ENCODE measurements around the gene PCSK5. TPM values are rescaled to one million over a fixed set of nuclear protein-coding genes. Genes with fewer than 3 reads are reported as not detected.

The PCSK5 gene
- total RNA-seq, 1 experiment from 2014 or later: 18.6 TPM

DNA sequence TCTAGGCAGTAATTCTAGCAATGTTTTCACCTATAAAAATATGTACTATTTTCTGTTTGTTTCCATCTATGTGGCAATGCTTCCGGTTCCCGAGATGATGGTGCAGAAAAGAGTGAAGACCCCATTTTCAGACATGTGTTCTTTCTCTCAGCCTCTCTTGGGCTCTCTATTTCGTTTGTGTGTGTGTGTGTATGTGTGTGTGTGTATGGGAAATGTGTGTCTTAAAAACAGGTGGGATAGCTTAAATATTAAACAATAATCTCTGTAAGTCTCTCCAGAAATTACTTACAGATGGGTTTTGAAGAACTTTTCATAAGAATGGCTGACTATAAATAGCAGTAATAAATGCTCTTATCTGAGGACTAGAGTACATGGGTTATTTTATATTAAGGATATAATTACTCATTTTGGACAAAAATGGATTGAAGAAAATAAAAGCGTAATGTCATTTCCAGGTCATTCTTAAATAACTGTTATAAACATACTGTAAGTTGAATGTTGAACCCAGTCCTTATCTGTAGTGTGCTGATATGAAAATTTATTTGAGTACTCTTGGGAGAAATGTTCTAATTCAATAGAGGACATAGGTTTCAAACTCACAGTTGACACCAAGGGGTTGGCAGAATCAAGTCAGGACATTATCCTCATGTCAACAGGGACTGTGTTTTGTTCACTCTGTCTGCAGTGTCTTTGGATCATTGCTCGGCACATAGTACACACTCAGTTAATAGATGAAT is 31.1 kb downstream of the PCSK5 start:
- DNase-seq: no peak
- H3K27ac ChIP-seq: no peak overlapping the region
- no peaks in the 10 kb centered on the region for H3K36me3 ChIP-seq
- H3K4me3 ChIP-seq: no peak overlapping the region
- H3K4me1 ChIP-seq: no peaks in the 10 kb centered on the region
- no peaks in the 10 kb centered on the region for H3K27me3 ChIP-seq
- no peaks in the 10 kb centered on the region for H3K9me3 ChIP-seq (replicated peaks)

DNA sequence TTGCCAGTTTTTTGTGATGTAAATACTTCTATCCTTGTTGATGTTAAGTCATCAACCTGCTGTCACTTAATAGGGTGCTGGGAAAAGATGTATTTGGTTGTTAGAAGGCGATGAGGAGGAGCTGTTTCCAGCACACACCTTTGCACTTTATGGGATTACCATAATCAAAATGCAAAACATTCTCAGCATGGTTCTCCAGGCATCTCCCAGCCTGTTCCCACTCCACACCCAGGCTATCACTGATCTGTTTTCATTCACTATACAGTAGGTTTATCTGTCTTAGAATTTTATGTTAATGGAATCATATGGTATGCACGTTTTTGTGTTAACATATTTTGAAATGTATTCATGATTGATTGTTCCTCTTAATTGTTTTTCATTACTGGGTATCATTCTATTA is 35.9 kb downstream of the PCSK5 start:
- no peak overlapping the region for H3K4me3 ChIP-seq
- H3K27ac ChIP-seq: no peak overlapping the region
- DNase-seq: no peak
- no peaks in the 10 kb centered on the region for H3K9me3 ChIP-seq (replicated peaks)
- H3K4me1 ChIP-seq: no peaks in the 10 kb centered on the region
- no peaks in the 10 kb centered on the region for H3K36me3 ChIP-seq
- H3K27me3 ChIP-seq: no peaks in the 10 kb centered on the region

DNA sequence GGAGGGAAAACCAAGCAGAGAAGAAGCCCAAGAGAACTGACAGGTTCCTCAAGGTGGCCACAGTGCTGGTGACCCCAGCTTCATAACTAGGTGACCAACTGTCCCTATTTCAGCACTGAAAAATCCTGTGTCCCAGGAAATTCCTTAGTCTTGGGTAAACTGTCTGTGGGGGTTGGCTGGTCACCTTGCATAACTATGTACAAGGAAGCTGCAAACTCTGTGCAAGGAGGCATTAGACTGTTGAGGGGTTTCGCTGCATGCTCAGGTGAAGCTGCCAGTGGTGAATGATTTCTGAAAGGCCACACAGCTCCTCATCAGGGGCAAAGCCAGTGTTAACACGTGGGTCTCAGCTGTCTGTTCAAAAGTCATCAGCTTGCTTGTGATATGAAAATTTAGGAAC is 36.9 kb downstream of the PCSK5 start:
- H3K4me1 ChIP-seq: no peaks in the 10 kb centered on the region
- H3K27ac ChIP-seq: no peak overlapping the region
- no peak for DNase-seq
- no peaks in the 10 kb centered on the region for H3K9me3 ChIP-seq (replicated peaks)
- no peak overlapping the region for H3K4me3 ChIP-seq
- no peaks in the 10 kb centered on the region for H3K27me3 ChIP-seq
- H3K36me3 ChIP-seq: no peaks in the 10 kb centered on the region

DNA sequence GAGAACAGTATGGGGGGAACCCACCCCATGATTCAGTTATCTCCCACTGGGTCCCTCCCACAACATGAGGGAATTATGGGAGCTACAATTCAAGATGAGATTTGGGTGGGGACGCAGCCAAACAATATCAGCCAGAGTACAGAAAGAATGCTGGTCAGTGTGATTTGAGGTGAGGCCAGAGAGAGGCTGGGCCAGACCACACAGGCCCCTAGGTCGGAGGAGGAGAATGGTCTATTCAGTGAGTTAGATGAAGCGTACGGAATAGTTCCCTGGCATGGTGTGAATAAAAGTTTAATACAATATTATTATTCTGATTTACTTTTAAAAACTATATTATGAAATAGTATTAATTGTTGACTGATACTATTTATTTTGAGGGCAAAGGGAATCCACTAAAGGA is 39.7 kb downstream of the PCSK5 start:
- Histone ChIP-seq H3K27me3 (no peaks in the 10 kb centered on the region), H3K4me3 (no peak overlapping the region), H3K4me1 (no peaks in the 10 kb centered on the region), H3K27ac (no peak overlapping the region), H3K36me3 (peaks cover 7% of the 10 kb centered on the region; the same call in 1 of the 2 replicates), H3K9me3 (replicated peaks) (no peaks in the 10 kb centered on the region)
- DNase-seq: no peak

DNA sequence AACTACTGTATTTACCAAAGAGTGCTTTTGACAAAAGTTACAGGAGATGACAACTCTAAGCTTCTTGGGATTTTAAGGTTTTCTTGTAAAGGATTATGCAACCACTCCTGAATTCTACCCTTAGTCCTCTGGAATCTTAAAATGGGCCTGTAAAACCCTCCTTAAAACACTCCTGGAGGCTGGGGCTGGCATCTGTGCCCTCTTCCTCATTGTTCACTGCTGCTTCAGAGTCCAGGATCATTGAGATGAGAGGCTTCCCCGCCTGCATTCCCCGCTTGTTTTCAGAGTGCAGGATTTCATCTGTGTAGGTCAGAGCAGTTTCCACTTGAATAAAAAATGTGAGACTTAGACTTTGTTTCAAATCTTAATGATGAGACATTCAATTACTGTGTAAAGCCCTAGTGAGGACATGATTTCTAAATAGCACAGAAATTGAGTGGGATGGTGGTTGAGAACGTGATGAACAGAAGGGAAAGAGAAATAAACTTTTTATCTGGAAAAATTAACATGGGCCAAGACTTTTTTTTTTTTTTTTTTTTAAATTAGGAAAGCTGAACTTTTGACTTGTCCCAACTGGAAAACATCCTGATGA is 40.4 kb downstream of the PCSK5 start:
- Histone ChIP-seq H3K4me1 (no peaks in the 10 kb centered on the region), H3K36me3 (peaks cover 7% of the 10 kb centered on the region; the same call in 1 of the 2 replicates), H3K27ac (no peak overlapping the region), H3K9me3 (replicated peaks) (no peaks in the 10 kb centered on the region), H3K4me3 (no peak overlapping the region), H3K27me3 (no peaks in the 10 kb centered on the region)
- DNase-seq: no peak

DNA sequence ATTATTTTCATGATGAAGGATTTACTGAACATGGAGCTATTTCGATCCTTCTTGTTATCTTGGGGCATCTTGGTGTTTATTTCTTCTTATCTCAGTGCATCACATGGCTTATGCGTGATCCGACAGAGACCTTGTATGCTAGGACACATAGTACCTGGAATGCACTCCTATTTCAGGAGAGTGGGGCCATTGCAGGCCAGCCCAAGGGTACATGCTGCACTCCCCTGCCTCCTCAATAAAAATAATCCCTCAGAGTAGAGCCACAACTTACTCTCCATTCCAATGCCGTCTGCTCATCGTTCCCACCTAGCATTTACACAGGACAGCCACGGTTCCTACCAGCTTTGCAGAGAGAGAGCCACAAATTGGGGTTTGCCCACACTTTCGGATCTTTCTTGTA is 43.5 kb downstream of the PCSK5 start:
- DNase-seq: no peak

DNA sequence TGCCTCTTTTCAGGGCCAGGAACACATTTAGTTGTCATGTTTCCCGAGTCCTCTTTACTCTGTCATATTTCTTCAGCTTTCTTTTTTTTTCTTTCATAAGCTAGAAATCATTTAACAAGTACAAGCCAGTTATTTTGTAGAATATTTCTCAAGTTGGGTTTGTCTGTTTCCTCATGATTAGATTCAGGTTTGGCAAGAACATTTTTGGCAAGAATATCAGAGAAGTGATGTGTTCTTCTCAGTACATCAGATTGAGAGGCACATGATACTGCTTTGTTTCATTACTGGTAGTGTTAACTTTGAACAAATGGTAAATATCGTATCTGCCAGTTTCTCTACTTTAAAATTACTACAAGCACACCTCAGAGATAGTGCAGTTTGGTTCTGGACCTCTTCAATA is 45.1 kb downstream of the PCSK5 start:
- Histone ChIP-seq H3K27ac (no peak overlapping the region), H3K4me1 (no peaks in the 10 kb centered on the region), H3K9me3 (replicated peaks) (no peaks in the 10 kb centered on the region), H3K27me3 (no peaks in the 10 kb centered on the region), H3K4me3 (no peak overlapping the region), H3K36me3 (peaks cover 7% of the 10 kb centered on the region; the same call in 1 of the 2 replicates)
- no peak for DNase-seq

More for the DNA sequence above, 43.5 kb downstream of the PCSK5 start:
- H3K4me1 ChIP-seq: no peaks in the 10 kb centered on the region
- H3K36me3 ChIP-seq: peaks cover 7% of the 10 kb centered on the region; the same call in 1 of the 2 replicates
- H3K27me3 ChIP-seq: no peaks in the 10 kb centered on the region
- H3K4me3 ChIP-seq: no peak overlapping the region
- H3K9me3 ChIP-seq (replicated peaks): no peaks in the 10 kb centered on the region
- no peak overlapping the region for H3K27ac ChIP-seq

DNA sequence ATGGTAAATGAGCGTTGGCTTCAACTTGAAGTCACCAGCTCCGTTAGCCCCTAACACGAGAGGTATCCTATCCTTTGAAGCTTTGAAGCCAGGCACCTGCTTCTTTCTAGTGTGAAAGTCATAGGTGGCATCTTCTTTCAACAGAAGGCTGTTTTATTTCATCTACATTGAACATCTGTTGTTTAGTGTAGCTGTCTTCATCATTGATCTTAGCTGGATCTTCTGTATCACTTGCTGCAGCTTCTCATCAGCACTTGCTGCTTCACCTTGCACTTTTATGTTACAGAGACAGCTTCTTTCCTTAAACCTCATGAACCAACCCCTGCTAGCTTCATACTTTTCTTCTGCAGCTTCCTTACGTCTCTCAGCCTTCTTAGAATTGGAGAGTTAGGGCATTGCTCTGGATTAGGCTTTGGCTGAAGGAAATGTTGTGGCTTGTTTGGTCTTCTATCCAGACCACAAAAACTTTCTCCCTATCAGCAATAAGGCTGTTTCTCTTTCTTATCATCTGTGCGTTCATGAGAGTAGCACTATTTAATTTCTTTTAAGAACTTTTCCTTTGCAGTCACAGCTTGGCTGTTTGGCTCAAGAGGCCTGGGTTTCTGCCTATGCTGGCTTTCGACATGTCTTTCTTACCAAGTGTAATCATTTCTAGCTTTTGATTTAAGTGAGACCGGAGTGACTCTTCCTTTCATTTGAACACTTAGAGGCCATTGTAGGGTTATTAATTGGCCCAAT is 47.2 kb downstream of the PCSK5 start:
- H3K9me3 ChIP-seq (replicated peaks): no peaks in the 10 kb centered on the region
- no peak for DNase-seq
- no peak overlapping the region for H3K4me3 ChIP-seq
- no peak overlapping the region for H3K27ac ChIP-seq
- H3K36me3 ChIP-seq: peaks cover 7% of the 10 kb centered on the region; the same call in 1 of the 2 replicates
- H3K27me3 ChIP-seq: no peaks in the 10 kb centered on the region
- no peaks in the 10 kb centered on the region for H3K4me1 ChIP-seq

DNA sequence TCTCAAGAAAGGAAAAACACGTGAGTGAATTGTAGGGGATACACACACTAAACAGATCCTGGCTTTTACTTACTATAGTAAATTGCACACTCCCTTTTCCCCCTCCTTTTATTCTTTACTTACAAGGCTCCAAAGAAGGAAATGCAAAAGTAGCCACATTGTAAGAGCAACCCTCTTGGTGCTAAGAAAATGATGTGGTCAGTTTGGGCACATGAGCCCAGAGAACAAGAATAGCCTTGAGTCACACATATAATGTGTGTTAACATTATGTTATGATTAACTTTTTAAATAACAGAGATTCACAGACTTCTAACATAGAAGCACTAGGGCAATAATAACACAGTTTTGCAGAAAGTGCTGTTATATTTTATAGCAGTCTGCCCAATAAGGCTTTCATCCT is 48.5 kb downstream of the PCSK5 start:
- no peaks in the 10 kb centered on the region for H3K4me1 ChIP-seq
- H3K9me3 ChIP-seq (replicated peaks): no peaks in the 10 kb centered on the region
- no peak overlapping the region for H3K4me3 ChIP-seq
- no peak overlapping the region for H3K27ac ChIP-seq
- peaks cover 2% of the 10 kb centered on the region; the same call in 1 of the 2 replicates for H3K36me3 ChIP-seq
- DNase-seq: no peak
- no peaks in the 10 kb centered on the region for H3K27me3 ChIP-seq

DNA sequence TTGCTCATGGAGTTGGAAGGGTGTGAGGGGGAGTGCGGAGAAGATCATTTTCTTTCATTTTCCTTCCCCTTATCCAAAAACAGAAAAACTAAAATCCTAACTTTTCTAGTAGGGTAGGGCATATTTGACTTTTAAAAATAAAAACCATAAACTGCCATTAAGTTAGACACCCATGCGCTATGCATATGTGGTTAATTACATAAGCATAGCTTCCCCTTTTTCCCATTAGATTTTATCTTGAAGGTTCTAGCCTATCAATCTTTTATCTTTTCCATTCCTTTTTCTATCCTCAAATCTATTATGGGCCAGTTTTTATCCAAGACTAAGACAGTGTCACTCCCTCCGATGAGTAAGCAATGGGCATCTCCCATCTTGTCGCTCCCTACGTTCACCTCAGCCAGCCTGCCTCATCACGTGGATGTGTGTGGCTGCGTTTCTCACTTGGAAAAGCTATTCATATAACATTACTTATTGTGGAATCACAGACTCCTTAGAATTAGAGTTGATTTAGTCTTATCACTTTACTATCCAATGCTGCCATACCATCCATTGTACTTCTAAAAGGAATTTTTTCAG is 49.2 kb downstream of the PCSK5 start:
- H3K4me3 ChIP-seq: no peak overlapping the region
- no peaks in the 10 kb centered on the region for H3K9me3 ChIP-seq (replicated peaks)
- H3K36me3 ChIP-seq: no peaks in the 10 kb centered on the region
- no peak for DNase-seq
- H3K27ac ChIP-seq: no peak overlapping the region
- no peaks in the 10 kb centered on the region for H3K4me1 ChIP-seq
- no peaks in the 10 kb centered on the region for H3K27me3 ChIP-seq

DNA sequence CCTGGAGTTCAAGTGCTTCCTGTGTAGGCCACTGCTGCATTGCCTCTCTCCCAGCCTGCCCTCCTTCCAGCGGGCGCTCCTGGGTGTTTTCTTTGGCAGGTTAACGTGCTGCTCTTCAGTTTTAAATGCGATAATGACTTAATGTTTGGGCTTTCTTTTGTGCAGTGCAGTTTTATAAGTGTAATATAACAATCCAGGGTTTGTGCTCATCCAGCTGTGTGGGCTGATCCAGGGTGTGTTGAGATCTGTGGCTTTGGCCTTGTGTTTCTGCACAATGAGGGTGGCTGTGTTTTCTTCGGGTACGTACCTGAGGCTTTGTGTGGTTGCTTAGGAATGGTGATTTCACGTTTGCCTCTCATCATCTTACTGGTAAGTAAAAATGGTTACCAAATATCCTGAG is 50.6 kb downstream of the PCSK5 start:
- Histone ChIP-seq H3K27me3 (no peaks in the 10 kb centered on the region), H3K9me3 (replicated peaks) (peaks cover 3% of the 10 kb centered on the region; the same call in 1 of the 2 replicates), H3K36me3 (no peaks in the 10 kb centered on the region), H3K27ac (no peak overlapping the region), H3K4me3 (no peak overlapping the region), H3K4me1 (no peaks in the 10 kb centered on the region)
- DNase-seq: no peak

DNA sequence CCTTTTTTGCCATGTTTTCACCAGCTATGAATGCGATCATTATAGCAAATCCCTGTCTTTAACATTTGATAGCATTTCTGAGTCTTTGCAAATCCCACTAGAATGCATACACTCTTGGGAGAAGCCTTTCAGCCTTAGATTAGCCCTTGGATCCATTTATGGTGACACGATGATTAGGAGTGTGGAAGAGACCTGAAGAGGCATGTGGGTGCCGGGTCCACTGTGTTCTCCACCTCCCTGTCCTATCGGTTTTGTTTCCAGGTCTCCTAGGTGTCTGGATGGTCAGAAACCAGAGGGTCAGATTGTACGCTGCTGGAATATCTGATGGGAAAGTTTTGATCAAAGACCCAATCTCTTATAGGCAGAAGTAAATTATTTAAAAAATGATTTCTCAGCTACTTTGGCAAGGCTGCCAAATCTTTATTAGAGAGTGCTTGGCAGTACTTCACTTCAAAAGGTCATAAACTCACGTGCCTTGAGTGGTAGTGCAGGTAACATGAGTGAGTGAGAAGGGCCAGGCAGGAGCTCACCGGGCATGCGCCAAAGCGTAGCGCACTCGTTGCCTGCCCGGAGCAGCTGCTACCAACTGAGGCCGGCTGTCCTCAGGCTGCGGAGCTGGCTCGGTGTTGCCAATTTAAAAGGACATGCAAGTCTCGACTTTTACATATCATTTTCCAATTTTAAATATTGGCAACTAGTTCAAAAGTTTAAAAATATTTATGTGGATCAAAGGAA is 51.3 kb downstream of the PCSK5 start:
- no peaks in the 10 kb centered on the region for H3K27me3 ChIP-seq
- no peak for DNase-seq
- H3K4me3 ChIP-seq: no peak overlapping the region
- 0 out of 2 replicates have a peak, but pooled peaks cover 3% of the 10 kb centered on the region for H3K36me3 ChIP-seq
- peaks cover 3% of the 10 kb centered on the region; the same call in 1 of the 2 replicates for H3K9me3 ChIP-seq (replicated peaks)
- H3K27ac ChIP-seq: no peak overlapping the region
- no peaks in the 10 kb centered on the region for H3K4me1 ChIP-seq

DNA sequence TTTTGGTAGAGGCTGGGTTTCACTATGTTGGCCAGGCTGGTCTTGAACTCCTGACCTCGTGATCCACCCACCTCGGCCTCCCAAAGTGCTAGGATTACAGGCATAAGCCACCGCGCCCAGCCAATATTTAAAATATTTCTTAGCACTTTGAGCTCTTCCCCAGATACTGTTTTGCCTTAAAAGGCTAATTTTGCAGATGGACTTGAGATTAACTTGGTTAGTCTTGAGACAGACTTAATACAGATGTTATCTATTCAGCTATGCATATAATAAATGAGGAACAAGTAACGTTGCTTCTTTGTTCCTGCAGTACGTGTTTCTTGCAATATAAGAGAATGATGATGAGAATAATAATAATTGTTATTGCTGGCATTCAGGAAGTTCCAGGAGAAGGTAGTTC is 56.3 kb downstream of the PCSK5 start:
- Histone ChIP-seq H3K4me1 (no peaks in the 10 kb centered on the region), H3K27ac (no peak overlapping the region), H3K27me3 (no peaks in the 10 kb centered on the region), H3K36me3 (peaks cover 12% of the 10 kb centered on the region), H3K4me3 (no peak overlapping the region), H3K9me3 (replicated peaks) (peaks cover 3% of the 10 kb centered on the region; the same call in 1 of the 2 replicates)
- DNase-seq: no peak

DNA sequence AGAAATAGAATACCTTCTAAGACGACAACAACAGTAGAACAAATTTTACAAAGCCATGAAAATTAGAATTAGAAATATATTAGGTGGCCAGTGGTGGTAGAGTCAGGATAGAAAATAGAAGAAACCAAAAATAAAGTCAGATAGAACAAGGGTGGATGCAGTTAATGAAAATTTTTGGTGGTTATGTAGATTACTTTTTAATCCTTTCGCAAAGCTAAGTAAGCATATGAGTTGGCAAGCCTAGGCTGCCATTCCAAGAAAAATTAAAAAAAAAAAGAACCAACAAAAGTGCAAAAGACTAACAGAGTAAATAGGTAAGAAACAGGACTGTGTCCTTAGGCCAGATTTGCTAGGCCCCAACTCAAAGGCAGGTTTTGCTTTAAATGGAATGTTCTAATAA is 56.8 kb downstream of the PCSK5 start:
- Histone ChIP-seq H3K27ac (no peak overlapping the region), H3K9me3 (replicated peaks) (peaks cover 3% of the 10 kb centered on the region; the same call in 1 of the 2 replicates), H3K36me3 (peaks cover 12% of the 10 kb centered on the region), H3K4me1 (no peaks in the 10 kb centered on the region), H3K27me3 (no peaks in the 10 kb centered on the region), H3K4me3 (no peak overlapping the region)
- DNase-seq: no peak

Measured in SJCRH30 (cell line).